Breast epithelium (tissue), 4 donors: ENCODE data around the gene AK8. TPM values are rescaled to one million over a fixed set of nuclear protein-coding genes. Genes with fewer than 3 reads are reported as not detected.

ENCODE experiments used
- DNase-seq, 2 donors: peaks; one replicate each; pipeline ENCODE4 v3.0.0-alpha.2; 2019; ENCODE audit warnings: low spot score in 2 of 2
- H3K27ac ChIP-seq, 2 donors: fragments of 200-600 bp; sonication (generic) in 1 of 2; one replicate each; pipeline ENCODE4 v1.5.1; 2016 to 2019; ENCODE audit warnings: mild to moderate bottlenecking in 1 of 2
- H3K27me3 ChIP-seq, 2 donors: fragments of 200-600 bp; sonication (generic) in 1 of 2; one replicate each; pipeline versions ENCODE4 v1.5.1 to v1.6.0; 2017 to 2019; ENCODE audit warnings: control low read depth in 1 of 2, mild to moderate bottlenecking in 1 of 2
- H3K36me3 ChIP-seq: fragments of 200-600 bp; one replicate; pipeline ENCODE4 v1.5.1; 2019
- H3K4me1 ChIP-seq, 2 donors: fragments of 200-600 bp; sonication (generic); one replicate each; pipeline ENCODE4 v1.5.1; 2016 to 2019; ENCODE audit warnings: control low read depth in 1 of 2
- H3K4me3 ChIP-seq, 3 donors: fragments of 200-600 bp; sonication (generic); 1 replicate in 2 of 3; 2 replicates in 1 of 3; pipeline ENCODE4 v1.5.1; 2016 to 2019; ENCODE audit warnings: mild to moderate bottlenecking in 3 of 3, moderate library complexity in 2 of 3
- H3K9me3 ChIP-seq, 2 donors: fragments of 200-600 bp; sonication (generic) in 1 of 2; one replicate each; pipeline ENCODE4 v1.5.1; 2016 to 2019; ENCODE audit warnings: control low read depth in 1 of 2
- POLR2A ChIP-seq: fragments of 450-650 bp; IDR thresholded peaks from one replicate; pipeline ENCODE4 v1.6.1; 2016; ENCODE audit warnings: antibody characterized with exemption, mild to moderate bottlenecking, moderate library complexity
- POLR2AphosphoS5 ChIP-seq, 3 donors: sonication (generic); formaldehyde crosslinking; IDR thresholded peaks; one replicate each; pipeline ENCODE4 v1.6.1; 2017; ENCODE audit warnings: antibody characterized with exemption in 3 of 3
- intact Hi-C: fragments of 100-400 bp; cut with DNase I; formaldehyde crosslinking; loops from one replicate; pipeline ENCODE4 v1.15.1; 2023; ENCODE audit warnings: low total_unique reads
- total RNA-seq, 3 donors: library from RNA; depleted of rRNA; stranded (reverse); fragments of >200 nt; gene quantifications; one replicate each; pipeline ENCODE4 v1.1.0, GENCODE V29; 2016
- TF ChIP-seq, protein P1 (sequence below), 3 donors: fragments of 450-650 bp; IDR thresholded peaks; one replicate each; pipeline ENCODE4 v1.5.1; 2016 to 2017; ENCODE audit warnings: antibody characterized with exemption in 3 of 3, mild to moderate bottlenecking in 3 of 3, moderate library complexity in 3 of 3

AK8 gene
- total RNA-seq, 3 donors from 2014 or later = 0.66 to 2.6 (median 1.0) TPM

DNA sequence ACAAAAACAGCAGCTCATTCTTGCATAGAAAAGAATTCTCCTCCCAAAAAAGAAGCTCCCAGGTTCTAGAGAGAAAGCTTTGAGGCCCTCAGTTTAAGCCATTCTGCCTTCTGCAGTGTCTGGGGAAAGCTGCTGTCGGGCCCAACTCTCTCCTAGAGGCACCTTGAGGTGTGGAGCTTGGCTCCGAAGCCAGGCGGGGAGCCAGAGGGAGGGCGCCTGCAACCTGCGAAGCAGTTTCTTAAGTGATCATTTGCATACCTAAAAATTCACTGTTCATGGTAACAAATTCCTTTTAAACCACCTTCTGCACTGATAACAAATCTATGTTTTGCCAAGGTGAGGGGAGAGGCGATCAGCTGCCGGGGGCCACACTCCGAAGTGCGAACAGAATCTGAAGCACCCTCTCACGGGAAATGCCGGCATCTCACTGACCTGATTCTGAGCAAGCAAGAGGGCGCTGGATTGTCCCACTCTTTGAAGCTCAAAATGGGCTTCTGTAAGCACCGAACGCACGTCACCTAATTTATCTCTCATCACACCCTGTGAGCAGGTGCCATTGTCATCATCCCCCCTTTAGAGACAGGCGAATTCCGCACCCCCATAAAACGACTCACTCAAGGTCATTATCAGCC lies 121.8 kb downstream of the AK8 start:
- Histone ChIP-seq H3K9me3 (no peaks in the 10 kb centered on the region), H3K4me3 (no peak overlapping the region), H3K36me3 (no peaks in the 10 kb centered on the region), H3K27me3 (no peaks in the 10 kb centered on the region), H3K4me1 (no peaks in the 10 kb centered on the region), H3K27ac (no peak overlapping the region)
- TF ChIP-seq POLR2A (no peak), POLR2AphosphoS5 (IDR thresholded peaks at IDR 0.05) (no peak)
- TF ChIP-seq, protein P1, sequence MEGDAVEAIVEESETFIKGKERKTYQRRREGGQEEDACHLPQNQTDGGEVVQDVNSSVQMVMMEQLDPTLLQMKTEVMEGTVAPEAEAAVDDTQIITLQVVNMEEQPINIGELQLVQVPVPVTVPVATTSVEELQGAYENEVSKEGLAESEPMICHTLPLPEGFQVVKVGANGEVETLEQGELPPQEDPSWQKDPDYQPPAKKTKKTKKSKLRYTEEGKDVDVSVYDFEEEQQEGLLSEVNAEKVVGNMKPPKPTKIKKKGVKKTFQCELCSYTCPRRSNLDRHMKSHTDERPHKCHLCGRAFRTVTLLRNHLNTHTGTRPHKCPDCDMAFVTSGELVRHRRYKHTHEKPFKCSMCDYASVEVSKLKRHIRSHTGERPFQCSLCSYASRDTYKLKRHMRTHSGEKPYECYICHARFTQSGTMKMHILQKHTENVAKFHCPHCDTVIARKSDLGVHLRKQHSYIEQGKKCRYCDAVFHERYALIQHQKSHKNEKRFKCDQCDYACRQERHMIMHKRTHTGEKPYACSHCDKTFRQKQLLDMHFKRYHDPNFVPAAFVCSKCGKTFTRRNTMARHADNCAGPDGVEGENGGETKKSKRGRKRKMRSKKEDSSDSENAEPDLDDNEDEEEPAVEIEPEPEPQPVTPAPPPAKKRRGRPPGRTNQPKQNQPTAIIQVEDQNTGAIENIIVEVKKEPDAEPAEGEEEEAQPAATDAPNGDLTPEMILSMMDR (IDR thresholded peaks at IDR 0.05) = no peak
- intact Hi-C loops = loop anchor here (10.0 kb wide), 1 partner anchor 1618 kb away; no protein-coding TSS in a partner anchor
- DNase-seq = no peak

DNA sequence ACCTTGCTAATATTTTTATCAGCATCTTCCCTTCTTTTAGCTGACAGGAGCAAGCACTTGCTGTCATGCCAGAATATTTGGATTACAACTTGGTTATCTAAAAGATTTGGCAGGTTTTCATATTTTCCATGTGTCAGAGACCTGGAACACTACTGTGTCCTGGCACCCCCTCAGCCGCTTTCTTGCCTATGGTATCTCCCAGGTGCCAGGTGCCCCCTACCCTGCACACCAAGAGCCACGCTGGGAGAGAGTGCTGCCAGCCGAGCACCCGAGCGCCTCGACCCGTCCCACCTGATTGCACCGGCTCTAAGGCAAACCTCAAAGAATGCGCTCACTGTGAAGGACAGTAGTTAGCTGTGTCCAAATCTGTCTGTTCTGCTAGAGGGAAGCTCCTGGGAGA lies 123.0 kb downstream of the AK8 start:
- no peak overlapping the region for H3K27ac ChIP-seq
- no peaks in the 10 kb centered on the region for H3K9me3 ChIP-seq
- H3K4me3 ChIP-seq = no peak overlapping the region
- no peaks in the 10 kb centered on the region for H3K27me3 ChIP-seq
- TF ChIP-seq POLR2AphosphoS5 (IDR thresholded peaks at IDR 0.05) (no peak), POLR2A (no peak)
- TF ChIP-seq, protein P1 (IDR thresholded peaks at IDR 0.05) = no peak
- H3K4me1 ChIP-seq = no peaks in the 10 kb centered on the region
- DNase-seq = no peak
- intact Hi-C loops = loop anchor here (10.0 kb wide), 1 partner anchor 1620 kb away; no protein-coding TSS in a partner anchor
- H3K36me3 ChIP-seq = no peaks in the 10 kb centered on the region

- Histone ChIP-seq H3K9me3 (no peaks in the 10 kb centered on the region), H3K27ac (no peak overlapping the region), H3K27me3 (no peaks in the 10 kb centered on the region), H3K4me1 (no peaks in the 10 kb centered on the region), H3K4me3 (no peak overlapping the region), H3K36me3 (no peaks in the 10 kb centered on the region)
- no peak for DNase-seq
- no peak for TF ChIP-seq POLR2AphosphoS5 (IDR thresholded peaks at IDR 0.05)
- TF ChIP-seq POLR2A = no peak
- TF ChIP-seq, protein P1 (IDR thresholded peaks at IDR 0.05) = no peak
- intact Hi-C loops = loop anchor here (10.0 kb wide), 1 partner anchor 1621 kb away; no protein-coding TSS in a partner anchor
Observed at GRCh38 chr9:132754236-132754635, 123.8 kb downstream of the AK8 start.

GRCh38 chr9:132753593-132753880 lies 124.5 kb downstream of the AK8 start:
- no peaks in the 10 kb centered on the region for H3K9me3 ChIP-seq
- H3K36me3 ChIP-seq = no peaks in the 10 kb centered on the region
- no peak overlapping the region for H3K4me3 ChIP-seq
- H3K27me3 ChIP-seq = no peaks in the 10 kb centered on the region
- TF ChIP-seq POLR2A (no peak), POLR2AphosphoS5 (IDR thresholded peaks at IDR 0.05) (no peak)
- TF ChIP-seq, protein P1 (IDR thresholded peaks at IDR 0.05) = no peak
- no peak overlapping the region for H3K27ac ChIP-seq
- intact Hi-C loops = loop anchor here (10.0 kb wide), 1 partner anchor 1621 kb away; no protein-coding TSS in a partner anchor
- DNase-seq = no peak
- no peaks in the 10 kb centered on the region for H3K4me1 ChIP-seq

DNA sequence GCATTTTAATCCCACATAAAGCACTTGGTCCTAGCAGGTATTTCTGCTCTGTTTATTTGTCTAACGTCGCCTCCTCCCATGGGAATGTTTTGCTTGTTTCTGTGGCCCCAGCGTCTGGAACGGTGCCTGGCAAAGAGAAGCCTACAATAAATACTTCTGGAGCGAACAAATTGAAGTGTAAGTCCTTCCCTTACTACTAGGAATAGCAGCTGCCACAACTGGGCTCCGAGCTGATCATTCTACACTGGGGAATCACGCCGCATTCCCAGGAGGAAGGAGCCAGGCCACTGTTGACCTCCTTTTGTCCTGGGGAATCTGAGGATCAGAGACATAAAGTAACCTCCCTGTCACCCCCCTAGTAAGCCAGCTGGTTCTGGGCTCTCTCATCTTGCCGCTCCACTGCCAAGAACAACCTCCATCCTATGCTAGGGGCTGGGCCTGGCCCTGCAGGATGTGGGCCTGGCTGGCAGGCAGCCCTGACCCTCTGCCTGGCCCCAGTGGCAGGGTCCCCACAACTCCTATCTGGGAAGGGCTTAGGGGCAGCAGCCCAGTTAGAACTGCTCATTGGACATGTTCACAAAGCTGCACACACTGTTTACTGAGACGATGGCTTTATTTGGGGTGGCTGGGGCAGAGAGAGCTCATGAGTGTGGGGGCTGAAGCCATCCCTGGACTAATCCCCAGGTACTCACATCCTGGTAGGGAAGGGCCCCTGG lies 125.0 kb downstream of the AK8 start:
- TF ChIP-seq POLR2AphosphoS5 (IDR thresholded peaks at IDR 0.05) (no peak), POLR2A (no peak)
- TF ChIP-seq, protein P1 (IDR thresholded peaks at IDR 0.05) = no peak
- Histone ChIP-seq H3K9me3 (no peaks in the 10 kb centered on the region), H3K27ac (no peak overlapping the region), H3K4me1 (no peaks in the 10 kb centered on the region), H3K27me3 (no peaks in the 10 kb centered on the region), H3K4me3 (no peak overlapping the region), H3K36me3 (no peaks in the 10 kb centered on the region)
- no peak for DNase-seq
- intact Hi-C loops = loop anchor here (10.0 kb wide), 1 partner anchor 1622 kb away; no protein-coding TSS in a partner anchor
